Endothelial cell of umbilical vein (primary cell): ENCODE results near the gene LIN54. TPM values are rescaled to one million over a fixed set of nuclear protein-coding genes. Genes with fewer than 3 reads are reported as not detected.
A peak's percentile ranks its signal among the peaks of the same experiment; 100 is the strongest.

ENCODE experiments used
- BruUV-seq: library from RNA; stranded (reverse); fragments of 400-500 nt; replicated peaks from 2 replicates; lab custom pipeline; 2021; lab: Mats Ljungman, UMichigan
- CTCF ChIA-PET: fragments of 300-600, 350-600 bp; sonication (Branson Sonifier 250); formaldehyde crosslinking; loops from one replicate; lab custom pipeline; 2021; ENCODE audit warnings: antibody characterized with exemption, inconsistent platforms; lab: Charles Lee
- POLR2A ChIA-PET: fragments of 300-600, 350-600 bp; sonication (Branson Sonifier 250); formaldehyde crosslinking; loops from one replicate; lab custom pipeline; 2021; ENCODE audit warnings: antibody characterized with exemption, inconsistent platforms; lab: Charles Lee
- DNase-seq: peaks from one replicate; pipeline ENCODE4 v3.0.0-alpha.2; 2011; ENCODE audit warnings: low read depth, low spot score
- FAIRE-seq: peaks from 2 replicates; lab custom pipeline; 2011; peaks lifted over from hg19 to GRCh38; lab: Jason Lieb, UNC
- H2AFZ ChIP-seq: 2 replicates; pipeline ENCODE4 v1.6.0; 2012; ENCODE audit warnings: low read depth, low read length, control low read depth, inconsistent platforms
- H3K27ac ChIP-seq: 2 replicates; pipeline ENCODE4 v1.5.1; 2011; ENCODE audit warnings: low read depth, mild to moderate bottlenecking, control low read depth, low read length, moderate library complexity; ENCODE audit not compliant: insufficient read depth
- H3K27me3 ChIP-seq, 2 experiments: 2 replicates each; pipeline versions ENCODE4 v1.6.0 to v1.6.1; 2011; ENCODE audit warnings: low read length in 2 of 2, mixed read lengths in 1 of 2; ENCODE audit not compliant: control insufficient read depth in 2 of 2, insufficient read depth in 2 of 2
- H3K36me3 ChIP-seq, 2 experiments: 2 replicates in 1 of 2; 3 replicates in 1 of 2; pipeline ENCODE4 v1.5.1; 2011; ENCODE audit warnings: low read length in 2 of 2, mild to moderate bottlenecking in 1 of 2, moderate library complexity in 1 of 2; ENCODE audit not compliant: control insufficient read depth in 2 of 2, insufficient read depth in 2 of 2; ENCODE audit errors: extremely low read depth in 1 of 2
- H3K4me1 ChIP-seq: 3 replicates; pipeline ENCODE4 v1.5.1; 2011; ENCODE audit warnings: mild to moderate bottlenecking, low read length; ENCODE audit not compliant: control insufficient read depth, insufficient read depth; ENCODE audit errors: extremely low read depth
- H3K4me2 ChIP-seq: 2 replicates; pipeline ENCODE4 v1.6.1; 2011; ENCODE audit warnings: low read length, control low read depth, mixed read lengths; ENCODE audit not compliant: insufficient read depth
- H3K4me3 ChIP-seq, 3 experiments: fragments of 200-600 bp in 1 of 3; sonication (generic), shearing (Covaris generic) in 1 of 3; replicated peaks in 1 of 3; 2 replicates each; pipeline ENCODE4 v1.5.1; 2011 to 2016; ENCODE audit warnings: control low read depth in 3 of 3, low read length in 3 of 3, mild to moderate bottlenecking in 2 of 3, inconsistent platforms in 1 of 3, low read depth in 1 of 3, moderate library complexity in 1 of 3; ENCODE audit not compliant: insufficient read depth in 1 of 3
- H3K79me2 ChIP-seq: 2 replicates; pipeline ENCODE4 v1.6.0; 2012; ENCODE audit warnings: low read length, inconsistent platforms; ENCODE audit not compliant: control insufficient read depth, insufficient read depth
- H3K9ac ChIP-seq: replicated peaks from 2 replicates; pipeline ENCODE3; 2011; ENCODE audit warnings: low read length, control low read depth; ENCODE audit not compliant: insufficient read depth; ENCODE audit errors: extremely low read depth
- H3K9me1 ChIP-seq: replicated peaks from 3 replicates; pipeline ENCODE4 v1.6.0; 2011; ENCODE audit warnings: mild to moderate bottlenecking, low read length; ENCODE audit not compliant: control insufficient read depth, insufficient read depth; ENCODE audit errors: extremely low read depth
- H3K9me3 ChIP-seq: replicated peaks from 2 replicates; pipeline ENCODE4 v1.5.1; 2012; ENCODE audit warnings: low read length, inconsistent platforms; ENCODE audit not compliant: control insufficient read depth, insufficient read depth
- H4K20me1 ChIP-seq: replicated peaks from 2 replicates; pipeline ENCODE3; 2011; ENCODE audit warnings: mild to moderate bottlenecking, low read length; ENCODE audit not compliant: control insufficient read depth, insufficient read depth; ENCODE audit errors: extremely low read depth
- EZH2 ChIP-seq: IDR thresholded peaks from 2 replicates; pipeline ENCODE4 v1.6.1; 2012; ENCODE audit warnings: borderline replicate concordance, low read depth, mild to moderate bottlenecking, moderate library complexity, low read length, inconsistent platforms; ENCODE audit not compliant: severe bottlenecking
- FOS ChIP-seq: IDR thresholded peaks from 2 replicates; pipeline ENCODE4 v1.6.1; 2011; ENCODE audit warnings: mild to moderate bottlenecking, low read length, moderate library complexity, borderline replicate concordance; ENCODE audit not compliant: insufficient read depth
- GATA2 ChIP-seq: IDR thresholded peaks from 2 replicates; pipeline ENCODE4 v1.7.0; 2011; ENCODE audit warnings: low read depth, mild to moderate bottlenecking, moderate library complexity, mixed read lengths, low read length; ENCODE audit not compliant: insufficient read length, insufficient read depth
- JUN ChIP-seq: IDR thresholded peaks from 2 replicates; pipeline ENCODE4 v1.6.1; 2011; ENCODE audit warnings: borderline replicate concordance, low read depth; ENCODE audit not compliant: insufficient read length, insufficient read depth
- MYC ChIP-seq: IDR thresholded peaks from one replicate; pipeline ENCODE4 v1.6.1; 2011; ENCODE audit warnings: mild to moderate bottlenecking, low read depth, low read length
- POLR2A ChIP-seq: IDR thresholded peaks from 2 replicates; pipeline ENCODE4 v1.6.1; 2012; ENCODE audit warnings: low read depth, mild to moderate bottlenecking, control low read depth, low read length
- POLR2AphosphoS5 ChIP-seq: IDR thresholded peaks from 2 replicates; pipeline ENCODE4 v1.6.1; 2012; ENCODE audit warnings: low read depth, mild to moderate bottlenecking, control low read depth, low read length, moderate library complexity; ENCODE audit not compliant: insufficient read depth
- dilution Hi-C: fragments of 300-500 bp; cut with MboI; formaldehyde crosslinking; loops from one replicate; pipeline ENCODE4 v1.15.0; 2019; ENCODE audit warnings: low sequenced_read_pairs; ENCODE audit not compliant: extremely low pct_ligation_motif_present
- intact Hi-C: fragments of 100-400 bp; cut with micrococcal nuclease; formaldehyde crosslinking; loops from one replicate; pipeline ENCODE4 v1.10.0; 2022
- polyA plus RNA-seq, 4 experiments: library from polyadenylated mRNA; depleted of rRNA in 3 of 4; stranded (reverse) in 3 of 4; unstranded in 1 of 4; fragments of >200 nt; gene quantifications; 2 replicates each; pipeline versions ENCODE4 v1.2.1 to v1.2.3, GENCODE V29; 2011 to 2012; ENCODE audit warnings: missing spikeins in 1 of 4
- total RNA-seq: library from RNA; stranded (reverse); gene quantifications from 2 replicates; pipeline ENCODE4 v1.2.3, GENCODE V29; 2021
- TF ChIP-seq, protein P1 (sequence below): IDR thresholded peaks from 2 replicates; pipeline ENCODE4 v1.6.1; 2011; ENCODE audit not compliant: insufficient read depth, insufficient read length

LIN54 gene
- total and polyA plus RNA-seq, 2 donors (not counting 3 experiments of a cell fraction or from before 2014, with no cell fraction given) = 6.2 to 15.7 TPM

DNA sequence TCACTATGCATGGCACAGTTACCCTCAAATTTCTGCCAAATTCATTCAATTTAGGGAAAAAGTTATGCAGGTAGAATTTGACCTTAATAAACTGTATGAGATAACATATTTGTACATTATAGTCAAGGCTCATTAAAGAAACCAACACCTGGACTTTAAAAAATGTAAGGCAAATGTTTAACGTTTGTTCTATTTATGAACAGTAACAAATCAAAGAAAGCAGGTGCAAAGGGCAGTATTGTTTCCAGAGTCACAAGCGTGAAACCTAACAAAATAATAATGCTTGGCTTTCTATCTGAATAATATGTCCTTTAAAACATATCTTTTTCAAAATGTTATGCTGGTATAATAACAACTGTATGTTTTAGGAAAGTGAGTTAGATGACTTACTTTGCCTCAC is 41.2 kb downstream of the LIN54 start:
- intact Hi-C loops (no loop called here), dilution Hi-C loops (no loop called here)
- H3K4me1 ChIP-seq = no peaks in the 10 kb centered on the region
- H3K9me1 ChIP-seq = no peaks in the 10 kb centered on the region
- no peak overlapping the region for H3K9ac ChIP-seq
- no peaks in the 10 kb centered on the region for H3K79me2 ChIP-seq
- BruUV-seq = no TSS peak
- no peak overlapping the region for H3K4me3 ChIP-seq
- TF ChIP-seq POLR2AphosphoS5 (no peak), GATA2 (no peak), EZH2 (no peak), MYC (no peak), JUN (no peak)
- TF ChIP-seq, protein P1, sequence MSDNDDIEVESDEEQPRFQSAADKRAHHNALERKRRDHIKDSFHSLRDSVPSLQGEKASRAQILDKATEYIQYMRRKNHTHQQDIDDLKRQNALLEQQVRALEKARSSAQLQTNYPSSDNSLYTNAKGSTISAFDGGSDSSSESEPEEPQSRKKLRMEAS = no peak
- FAIRE-seq = peak; percentile 33
- H3K9me3 ChIP-seq = no peaks in the 10 kb centered on the region
- no peaks in the 10 kb centered on the region for H3K27me3 ChIP-seq
- peaks cover 0 to 3% of the 10 kb centered on the region in 2 experiments for H3K36me3 ChIP-seq
- no peak overlapping the region for H3K4me2 ChIP-seq
- CTCF ChIA-PET = no interaction called here
- H2AFZ ChIP-seq = no peak overlapping the region
- H4K20me1 ChIP-seq = no peaks in the 10 kb centered on the region
- H3K27ac ChIP-seq = no peak overlapping the region
- no peak for DNase-seq
- POLR2A ChIA-PET = no interaction called here

DNA sequence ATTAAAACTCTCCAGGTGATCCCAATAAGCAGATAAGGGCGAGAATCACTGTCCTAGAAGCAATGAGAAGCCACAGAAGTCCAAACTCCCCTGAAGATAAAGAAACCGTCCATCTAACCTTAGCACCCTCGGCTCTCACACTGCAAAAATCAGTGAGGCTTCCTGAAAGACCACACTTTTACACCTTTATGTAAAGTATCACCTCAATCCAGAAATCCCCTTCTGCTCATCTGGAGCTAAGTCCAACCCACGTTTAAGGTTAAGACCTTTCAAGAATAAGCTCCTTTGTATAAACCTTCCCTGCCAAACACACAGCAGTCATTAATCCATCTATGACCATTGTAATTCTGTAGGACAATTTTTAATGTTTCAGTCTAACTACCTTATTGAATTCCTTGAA is 41.7 kb downstream of the LIN54 start:
- no peak overlapping the region for H2AFZ ChIP-seq
- H3K36me3 ChIP-seq = peaks cover 0 to 3% of the 10 kb centered on the region in 2 experiments
- DNase-seq (no peak), FAIRE-seq (peak; percentile 59)
- H3K79me2 ChIP-seq = no peaks in the 10 kb centered on the region
- H3K9me3 ChIP-seq = no peaks in the 10 kb centered on the region
- H3K9me1 ChIP-seq = no peaks in the 10 kb centered on the region
- intact Hi-C loops = no loop called here
- no TSS peak for BruUV-seq
- no peak overlapping the region for H3K4me3 ChIP-seq
- H3K4me1 ChIP-seq = no peaks in the 10 kb centered on the region
- TF ChIP-seq JUN (no peak), FOS (no peak), POLR2A (no peak), EZH2 (no peak)
- no peak overlapping the region for H3K27ac ChIP-seq
- H3K4me2 ChIP-seq = no peak overlapping the region
- ChIA-PET POLR2A (no interaction called here), CTCF (interaction anchor here (1.6 kb wide), 1 partner anchor 35 kb away, joined by 4 read pairs; no protein-coding TSS in a partner anchor)
- H4K20me1 ChIP-seq = no peaks in the 10 kb centered on the region
- dilution Hi-C loops = no loop called here
- no peaks in the 10 kb centered on the region for H3K27me3 ChIP-seq
- H3K9ac ChIP-seq = no peak overlapping the region
